ENCODE measurements around the gene LRRC3B.

LRRC3B gene

DNA sequence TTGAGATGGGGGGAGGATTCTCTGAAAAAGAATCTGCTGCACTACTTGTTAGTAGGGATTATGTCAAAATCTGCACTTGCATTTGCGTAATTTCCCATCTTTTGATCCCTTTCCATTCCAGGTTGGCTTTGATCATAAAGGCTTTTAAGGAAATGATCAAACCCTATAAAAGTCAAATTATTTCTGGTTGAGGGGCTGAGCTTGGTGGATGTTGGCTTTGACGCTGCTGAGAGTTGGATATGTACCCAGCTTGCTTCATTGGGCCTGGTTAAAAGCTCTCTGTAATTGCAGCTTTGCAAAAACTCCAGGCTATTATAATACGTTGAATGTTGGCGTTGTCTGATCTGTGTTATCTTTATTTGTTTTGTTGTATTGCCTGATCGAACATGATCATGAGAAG, 12.0 kb downstream of the LRRC3B start:
- no peaks in the 10 kb centered on the region for H3K9me2 ChIP-seq (replicated peaks; ENCODE audit: low read depth, low read length)
- TF ChIP-seq EZH2phosphoT487 (IDR thresholded peaks at IDR 0.05; ENCODE audit: borderline replicate concordance): no peak
- TF ChIP-seq, protein P1, sequence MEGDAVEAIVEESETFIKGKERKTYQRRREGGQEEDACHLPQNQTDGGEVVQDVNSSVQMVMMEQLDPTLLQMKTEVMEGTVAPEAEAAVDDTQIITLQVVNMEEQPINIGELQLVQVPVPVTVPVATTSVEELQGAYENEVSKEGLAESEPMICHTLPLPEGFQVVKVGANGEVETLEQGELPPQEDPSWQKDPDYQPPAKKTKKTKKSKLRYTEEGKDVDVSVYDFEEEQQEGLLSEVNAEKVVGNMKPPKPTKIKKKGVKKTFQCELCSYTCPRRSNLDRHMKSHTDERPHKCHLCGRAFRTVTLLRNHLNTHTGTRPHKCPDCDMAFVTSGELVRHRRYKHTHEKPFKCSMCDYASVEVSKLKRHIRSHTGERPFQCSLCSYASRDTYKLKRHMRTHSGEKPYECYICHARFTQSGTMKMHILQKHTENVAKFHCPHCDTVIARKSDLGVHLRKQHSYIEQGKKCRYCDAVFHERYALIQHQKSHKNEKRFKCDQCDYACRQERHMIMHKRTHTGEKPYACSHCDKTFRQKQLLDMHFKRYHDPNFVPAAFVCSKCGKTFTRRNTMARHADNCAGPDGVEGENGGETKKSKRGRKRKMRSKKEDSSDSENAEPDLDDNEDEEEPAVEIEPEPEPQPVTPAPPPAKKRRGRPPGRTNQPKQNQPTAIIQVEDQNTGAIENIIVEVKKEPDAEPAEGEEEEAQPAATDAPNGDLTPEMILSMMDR (conservative IDR thresholded peaks at IDR 0.05; ENCODE audit: low read length): no peak
- no peaks in the 10 kb centered on the region for H3K9me3 ChIP-seq (ENCODE audit: insufficient read depth, low read depth, low read length)
- no peak overlapping the region for H2AFZ ChIP-seq (ENCODE audit: low read length)
- no peaks in the 10 kb centered on the region for H3F3A ChIP-seq (ENCODE audit: low read depth)
- H3K4me1 ChIP-seq (ENCODE audit: insufficient read depth, low read length, poor library complexity, severe bottlenecking): no peaks in the 10 kb centered on the region
- no peaks in the 10 kb centered on the region for H4K20me1 ChIP-seq (ENCODE audit: insufficient read depth, low read length, poor library complexity, severe bottlenecking)
- no peaks in the 10 kb centered on the region for H3K36me3 ChIP-seq (ENCODE audit: insufficient read depth, low read length)
- no peak overlapping the region for H3K4me3 ChIP-seq (ENCODE audit: low read length, poor library complexity, severe bottlenecking)
- no peak overlapping the region for H3K9ac ChIP-seq (ENCODE audit: low read depth, low read length, poor library complexity, severe bottlenecking)
- no peaks in the 10 kb centered on the region for H3K27me3 ChIP-seq (ENCODE audit: insufficient read depth, low read length, poor library complexity, severe bottlenecking)
- no peaks in the 10 kb centered on the region for H3K79me2 ChIP-seq (ENCODE audit: insufficient read depth, low read length)
- H3K4me2 ChIP-seq (ENCODE audit: low read depth, low read length, poor library complexity, severe bottlenecking): no peak overlapping the region

DNA sequence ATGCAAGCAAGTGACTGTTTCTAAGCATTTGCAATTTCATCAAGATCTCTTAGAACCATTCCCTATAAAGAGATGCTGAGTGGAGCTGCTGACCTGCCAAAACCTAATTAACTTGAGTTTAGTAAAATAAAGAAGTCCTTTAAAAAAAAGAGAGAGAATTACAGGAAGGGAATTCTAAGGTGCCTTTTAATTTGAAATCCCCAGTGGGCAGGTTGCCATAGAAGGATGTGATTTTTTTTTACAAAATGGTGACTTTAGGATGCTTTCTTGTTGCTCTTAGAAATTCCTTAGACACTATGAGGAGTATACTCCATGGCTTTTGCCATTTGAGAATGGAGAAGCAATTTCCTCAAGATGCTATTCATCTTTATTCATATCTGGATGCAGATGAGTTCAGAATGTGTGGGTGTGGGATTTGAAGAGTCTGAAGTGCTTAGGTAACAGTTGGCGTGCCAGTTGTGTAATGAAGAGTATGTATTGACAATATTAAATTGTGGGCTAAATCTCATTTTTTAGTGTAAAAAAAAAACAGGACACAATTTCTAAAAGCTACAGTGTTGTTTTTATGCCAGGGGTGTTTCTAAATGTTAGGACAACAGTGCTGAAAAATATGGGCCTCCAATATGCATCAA, 13.6 kb downstream of the LRRC3B start:
- TF ChIP-seq EZH2phosphoT487 (IDR thresholded peaks at IDR 0.05; ENCODE audit: borderline replicate concordance): no peak
- TF ChIP-seq, protein P1 (conservative IDR thresholded peaks at IDR 0.05; ENCODE audit: low read length): no peak
- no peaks in the 10 kb centered on the region for H3F3A ChIP-seq (ENCODE audit: low read depth)
- no peaks in the 10 kb centered on the region for H3K36me3 ChIP-seq (ENCODE audit: insufficient read depth, low read length)
- no peaks in the 10 kb centered on the region for H3K9me2 ChIP-seq (replicated peaks; ENCODE audit: low read depth, low read length)
- no peak overlapping the region for H3K9ac ChIP-seq (ENCODE audit: low read depth, low read length, poor library complexity, severe bottlenecking)
- no peaks in the 10 kb centered on the region for H3K27me3 ChIP-seq (ENCODE audit: insufficient read depth, low read length, poor library complexity, severe bottlenecking)
- H3K9me3 ChIP-seq (ENCODE audit: insufficient read depth, low read depth, low read length): no peaks in the 10 kb centered on the region
- H2AFZ ChIP-seq (ENCODE audit: low read length): no peak overlapping the region
- H4K20me1 ChIP-seq (ENCODE audit: insufficient read depth, low read length, poor library complexity, severe bottlenecking): no peaks in the 10 kb centered on the region
- H3K4me1 ChIP-seq (ENCODE audit: insufficient read depth, low read length, poor library complexity, severe bottlenecking): no peaks in the 10 kb centered on the region
- H3K79me2 ChIP-seq (ENCODE audit: insufficient read depth, low read length): no peaks in the 10 kb centered on the region
- H3K4me3 ChIP-seq (ENCODE audit: low read length, poor library complexity, severe bottlenecking): no peak overlapping the region
- H3K4me2 ChIP-seq (ENCODE audit: low read depth, low read length, poor library complexity, severe bottlenecking): no peak overlapping the region

DNA sequence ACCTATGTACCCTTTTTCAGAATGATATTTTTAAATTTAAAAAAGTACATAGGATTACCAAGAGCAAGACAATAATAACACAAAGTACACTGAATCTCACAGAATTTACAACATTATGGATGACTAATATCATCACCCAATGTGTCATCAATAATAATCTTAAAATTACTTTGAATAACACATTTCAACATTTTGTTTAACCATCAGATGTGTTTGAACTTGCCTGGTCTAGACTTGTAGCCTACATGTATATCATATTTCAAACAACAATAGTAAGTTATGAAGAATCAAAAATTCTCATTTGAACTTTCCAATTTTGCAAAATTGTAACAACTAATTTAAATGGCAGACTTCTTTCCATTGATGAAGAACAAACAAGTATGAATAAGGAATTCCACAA, 15.1 kb downstream of the LRRC3B start:
- H3K4me1 ChIP-seq (ENCODE audit: insufficient read depth, low read length, poor library complexity, severe bottlenecking): no peaks in the 10 kb centered on the region
- no peak overlapping the region for H3K4me3 ChIP-seq (ENCODE audit: low read length, poor library complexity, severe bottlenecking)

More for the DNA sequence above, 15.1 kb downstream of the LRRC3B start:
- Histone ChIP-seq H2AFZ (ENCODE audit: low read length) (no peak overlapping the region), H3K79me2 (ENCODE audit: insufficient read depth, low read length) (no peaks in the 10 kb centered on the region), H4K20me1 (ENCODE audit: insufficient read depth, low read length, poor library complexity, severe bottlenecking) (no peaks in the 10 kb centered on the region), H3F3A (ENCODE audit: low read depth) (no peaks in the 10 kb centered on the region), H3K9ac (ENCODE audit: low read depth, low read length, poor library complexity, severe bottlenecking) (no peak overlapping the region), H3K4me2 (ENCODE audit: low read depth, low read length, poor library complexity, severe bottlenecking) (no peak overlapping the region), H3K36me3 (ENCODE audit: insufficient read depth, low read length) (no peaks in the 10 kb centered on the region), H3K27me3 (ENCODE audit: insufficient read depth, low read length, poor library complexity, severe bottlenecking) (no peaks in the 10 kb centered on the region), H3K9me2 (replicated peaks; ENCODE audit: low read depth, low read length) (no peaks in the 10 kb centered on the region), H3K9me3 (ENCODE audit: insufficient read depth, low read depth, low read length) (no peaks in the 10 kb centered on the region)
- TF ChIP-seq, protein P1 (conservative IDR thresholded peaks at IDR 0.05; ENCODE audit: low read length): no peak
- no peak for TF ChIP-seq EZH2phosphoT487 (IDR thresholded peaks at IDR 0.05; ENCODE audit: borderline replicate concordance)
